ENCODE data around the gene MPND.

Gene MPND

DNA sequence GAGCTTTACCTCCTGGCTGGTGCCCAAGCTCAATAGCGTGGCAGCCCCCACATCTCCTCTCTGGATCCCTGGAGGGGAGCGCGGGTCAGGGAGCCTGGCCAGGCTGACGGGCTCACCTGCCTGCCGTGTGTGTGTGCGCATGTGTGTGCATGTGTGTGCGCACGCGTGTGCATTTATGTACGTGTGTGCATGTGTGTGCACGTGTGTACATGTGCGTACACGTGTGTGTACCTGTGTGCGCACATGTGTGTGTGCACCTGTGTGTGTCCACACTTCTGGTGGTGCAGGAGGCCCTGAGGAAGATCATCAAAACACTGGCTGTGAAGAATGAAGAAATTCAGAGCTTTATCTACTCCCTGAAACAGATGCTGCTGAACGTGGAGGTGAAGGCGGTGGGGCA, 37.7 kb upstream of the MPND start:
- DNase-seq (ENCODE audit: low spot score) = no peak
- TF ChIP-seq, protein P1, sequence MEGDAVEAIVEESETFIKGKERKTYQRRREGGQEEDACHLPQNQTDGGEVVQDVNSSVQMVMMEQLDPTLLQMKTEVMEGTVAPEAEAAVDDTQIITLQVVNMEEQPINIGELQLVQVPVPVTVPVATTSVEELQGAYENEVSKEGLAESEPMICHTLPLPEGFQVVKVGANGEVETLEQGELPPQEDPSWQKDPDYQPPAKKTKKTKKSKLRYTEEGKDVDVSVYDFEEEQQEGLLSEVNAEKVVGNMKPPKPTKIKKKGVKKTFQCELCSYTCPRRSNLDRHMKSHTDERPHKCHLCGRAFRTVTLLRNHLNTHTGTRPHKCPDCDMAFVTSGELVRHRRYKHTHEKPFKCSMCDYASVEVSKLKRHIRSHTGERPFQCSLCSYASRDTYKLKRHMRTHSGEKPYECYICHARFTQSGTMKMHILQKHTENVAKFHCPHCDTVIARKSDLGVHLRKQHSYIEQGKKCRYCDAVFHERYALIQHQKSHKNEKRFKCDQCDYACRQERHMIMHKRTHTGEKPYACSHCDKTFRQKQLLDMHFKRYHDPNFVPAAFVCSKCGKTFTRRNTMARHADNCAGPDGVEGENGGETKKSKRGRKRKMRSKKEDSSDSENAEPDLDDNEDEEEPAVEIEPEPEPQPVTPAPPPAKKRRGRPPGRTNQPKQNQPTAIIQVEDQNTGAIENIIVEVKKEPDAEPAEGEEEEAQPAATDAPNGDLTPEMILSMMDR (IDR thresholded peaks at IDR 0.05; ENCODE audit: extremely low read depth, insufficient read depth, missing control alignments) = no peak
- in situ Hi-C loops (cut with MboI; ENCODE audit: low pct_unique_long_range_greater_than_20kb, low sequenced_read_pairs, unreplicated experiment) = no loop called here

DNA sequence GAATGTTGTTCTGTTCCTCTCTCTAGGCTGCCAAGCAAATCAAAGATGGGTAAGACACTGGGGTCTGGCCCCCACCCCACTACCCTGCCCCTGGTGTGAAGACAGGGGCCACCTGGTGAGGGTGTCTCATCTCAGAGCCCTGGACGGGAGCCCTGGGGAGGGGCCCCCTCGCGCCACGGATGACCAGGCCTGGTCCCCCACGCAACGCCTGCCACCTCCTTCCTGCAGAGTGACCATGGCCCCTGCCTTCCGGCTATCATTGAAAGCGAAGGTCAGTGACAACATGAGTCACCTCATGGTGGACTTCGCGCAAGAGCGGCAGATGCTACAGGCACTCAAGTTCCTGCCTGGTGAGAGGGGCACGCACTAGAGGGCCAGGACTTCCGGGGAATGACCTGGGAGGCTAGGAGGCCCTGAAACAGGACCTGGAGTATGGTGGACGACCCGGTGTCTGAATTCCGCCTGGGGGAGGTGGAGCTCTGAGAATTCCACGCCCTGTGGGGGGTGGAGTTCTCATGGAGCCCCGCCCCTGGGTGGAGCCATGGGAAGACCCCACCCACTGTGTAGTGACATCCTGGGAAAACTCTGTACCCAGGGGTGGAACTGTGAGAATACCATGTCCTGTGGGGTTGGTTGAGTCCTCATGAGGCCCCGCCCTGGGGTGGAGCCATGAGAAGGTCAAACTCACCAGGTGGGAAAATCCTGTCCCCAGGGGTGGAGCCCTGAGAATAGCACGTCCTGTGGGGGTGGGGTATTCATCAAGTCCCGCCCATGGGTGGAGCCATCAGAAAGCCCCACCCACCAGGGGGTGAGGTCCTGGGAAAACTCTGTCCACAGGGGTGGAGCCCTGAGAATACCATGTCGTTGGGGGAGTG, 32.9 kb upstream of the MPND start:
- in situ Hi-C loops (cut with MboI; ENCODE audit: low pct_unique_long_range_greater_than_20kb, low sequenced_read_pairs, unreplicated experiment) = no loop called here
- DNase-seq (ENCODE audit: low spot score) = no peak
- TF ChIP-seq, protein P1 (IDR thresholded peaks at IDR 0.05; ENCODE audit: extremely low read depth, insufficient read depth, missing control alignments) = no peak

DNA sequence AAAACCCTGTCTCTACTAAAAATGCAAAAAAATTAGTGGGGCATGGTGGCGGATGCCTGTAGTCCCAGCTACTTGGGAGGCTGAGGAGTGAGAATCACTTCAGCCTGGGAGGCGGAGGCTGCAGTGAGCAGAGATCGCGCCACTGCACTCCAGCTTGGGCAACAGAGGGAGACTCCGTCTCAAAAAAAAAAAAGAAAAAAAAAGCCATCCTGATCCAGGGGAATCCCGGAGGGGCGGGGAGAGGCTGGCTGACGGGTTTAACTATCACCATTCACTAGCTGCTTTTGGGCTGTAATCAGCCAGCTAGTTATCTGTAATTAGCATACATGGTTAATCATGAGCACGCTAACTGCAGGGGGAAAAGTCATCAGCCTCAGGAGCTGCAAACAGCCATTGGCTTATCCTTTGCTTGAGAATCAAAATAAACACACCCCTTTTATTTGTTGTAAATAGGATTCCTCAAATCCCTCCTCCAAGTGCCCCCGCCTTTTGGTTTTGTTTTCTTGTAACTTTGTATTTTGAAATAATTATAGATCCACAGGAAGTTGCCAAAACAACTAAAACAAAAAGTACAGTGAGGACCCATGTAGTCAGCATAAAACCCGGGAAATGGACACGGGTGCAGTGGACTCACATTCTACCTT, 29.4 kb upstream of the MPND start:
- in situ Hi-C loops (cut with MboI; ENCODE audit: low pct_unique_long_range_greater_than_20kb, low sequenced_read_pairs, unreplicated experiment) = no loop called here
- TF ChIP-seq, protein P1 (IDR thresholded peaks at IDR 0.05; ENCODE audit: extremely low read depth, insufficient read depth, missing control alignments) = no peak
- no peak for DNase-seq (ENCODE audit: low spot score)

DNA sequence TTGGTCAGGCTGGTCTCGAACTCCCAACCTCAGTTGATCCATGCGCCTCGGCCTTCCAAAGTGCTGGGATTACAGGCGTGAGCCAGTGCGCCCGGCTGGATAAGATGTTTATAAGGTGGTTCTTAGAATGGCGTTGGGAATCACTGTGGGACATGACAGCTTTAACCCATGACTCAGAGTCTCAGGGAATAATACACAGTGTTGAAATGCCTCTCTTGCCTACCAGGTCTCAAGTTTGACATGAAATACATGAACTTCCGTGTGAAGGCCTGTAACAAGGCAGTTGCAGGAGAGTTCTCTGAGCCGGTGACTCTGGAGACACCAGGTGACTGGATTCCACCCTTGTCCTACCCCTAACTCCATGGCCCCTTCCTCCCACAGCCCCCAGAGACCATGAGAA, 26.4 kb upstream of the MPND start:
- no peak for DNase-seq (ENCODE audit: low spot score)
- in situ Hi-C loops (cut with MboI; ENCODE audit: low pct_unique_long_range_greater_than_20kb, low sequenced_read_pairs, unreplicated experiment) = no loop called here

DNA sequence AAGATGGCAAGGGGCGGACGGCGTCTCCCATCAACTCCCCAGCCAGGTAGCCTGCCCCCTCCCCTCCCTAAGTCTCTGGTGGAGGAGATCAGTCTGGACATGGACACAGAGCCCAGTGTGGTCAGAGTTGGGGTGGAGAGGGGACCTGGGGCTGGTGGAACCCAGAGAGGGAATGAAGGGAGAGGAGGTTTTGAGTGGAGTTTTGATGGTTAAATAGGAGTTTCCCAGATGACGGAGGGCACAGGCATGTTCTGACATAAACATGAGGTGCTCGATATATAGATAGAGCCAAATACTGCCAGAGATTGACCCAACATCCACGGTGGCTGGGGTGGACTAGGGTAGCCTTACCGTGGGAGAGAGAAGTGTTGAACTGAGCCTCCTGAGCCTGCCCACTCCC, 24.9 kb upstream of the MPND start:
- no peak for DNase-seq (ENCODE audit: low spot score)
- in situ Hi-C loops (cut with MboI; ENCODE audit: low pct_unique_long_range_greater_than_20kb, low sequenced_read_pairs, unreplicated experiment) = no loop called here
- TF ChIP-seq, protein P1 (IDR thresholded peaks at IDR 0.05; ENCODE audit: extremely low read depth, insufficient read depth, missing control alignments) = no peak

More for the DNA sequence above, 26.4 kb upstream of the MPND start:
- TF ChIP-seq, protein P1 (IDR thresholded peaks at IDR 0.05; ENCODE audit: extremely low read depth, insufficient read depth, missing control alignments) = no peak

DNA sequence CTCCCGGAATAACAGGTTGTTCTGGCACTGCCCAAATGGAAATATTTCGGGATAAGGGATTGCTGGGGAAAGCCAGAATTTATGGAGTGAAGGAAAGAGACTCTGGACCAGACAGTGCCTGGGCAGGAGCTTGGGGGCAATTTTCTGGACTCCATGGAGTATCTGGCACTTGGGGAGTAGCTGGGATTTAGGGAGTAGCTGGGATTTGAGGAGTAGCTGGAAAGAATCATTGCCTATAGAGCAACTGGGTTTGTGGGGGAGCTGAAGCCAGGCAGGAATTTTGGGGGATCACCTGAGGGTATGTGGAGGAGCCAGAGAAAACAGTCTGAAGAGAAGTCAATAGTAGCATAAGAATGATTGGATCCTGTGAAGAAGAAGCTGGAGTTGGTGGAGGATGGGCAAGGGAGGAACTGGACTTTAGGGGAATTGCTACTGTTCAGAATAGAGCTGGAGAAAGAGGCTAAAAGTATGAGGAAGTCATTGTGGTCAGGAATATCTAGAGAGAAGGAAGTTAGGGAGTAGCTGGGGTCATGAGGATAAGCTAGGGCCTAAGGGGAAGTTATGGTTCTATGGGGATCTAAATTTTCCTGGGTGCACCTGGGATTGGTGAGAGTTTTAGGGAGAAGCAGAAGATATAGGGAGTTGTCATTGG, 24.2 kb upstream of the MPND start:
- in situ Hi-C loops (cut with MboI; ENCODE audit: low pct_unique_long_range_greater_than_20kb, low sequenced_read_pairs, unreplicated experiment) = no loop called here
- no peak for DNase-seq (ENCODE audit: low spot score)

More for the DNA sequence above, 24.2 kb upstream of the MPND start:
- TF ChIP-seq, protein P1 (IDR thresholded peaks at IDR 0.05; ENCODE audit: extremely low read depth, insufficient read depth, missing control alignments) = no peak
